HL-60 (cell line): ENCODE results near the gene MAP3K10.

Experiments
- GABPA ChIP-seq: IDR thresholded peaks from 2 replicates; pipeline ENCODE4 v1.6.1; 2012; ENCODE audit warnings: low read depth
- POLR2AphosphoS5 ChIP-seq: IDR thresholded peaks from 2 replicates; pipeline ENCODE4 v1.6.1; 2012; ENCODE audit warnings: low read depth
- SPI1 ChIP-seq: IDR thresholded peaks from 2 replicates; pipeline ENCODE4 v1.6.1; 2012; ENCODE audit warnings: low read depth, mild to moderate bottlenecking, borderline replicate concordance
- TF ChIP-seq, protein P1 (sequence below): IDR thresholded peaks from one replicate; pipeline ENCODE4 v1.5.1; 2011; ENCODE audit warnings: low read length, control low read depth, inconsistent platforms; ENCODE audit not compliant: insufficient read depth
- TF ChIP-seq, protein P2 (sequence below): IDR thresholded peaks from 2 replicates; pipeline ENCODE4 v1.6.1; 2012; ENCODE audit warnings: low read depth; ENCODE audit not compliant: insufficient replicate concordance

DNA sequence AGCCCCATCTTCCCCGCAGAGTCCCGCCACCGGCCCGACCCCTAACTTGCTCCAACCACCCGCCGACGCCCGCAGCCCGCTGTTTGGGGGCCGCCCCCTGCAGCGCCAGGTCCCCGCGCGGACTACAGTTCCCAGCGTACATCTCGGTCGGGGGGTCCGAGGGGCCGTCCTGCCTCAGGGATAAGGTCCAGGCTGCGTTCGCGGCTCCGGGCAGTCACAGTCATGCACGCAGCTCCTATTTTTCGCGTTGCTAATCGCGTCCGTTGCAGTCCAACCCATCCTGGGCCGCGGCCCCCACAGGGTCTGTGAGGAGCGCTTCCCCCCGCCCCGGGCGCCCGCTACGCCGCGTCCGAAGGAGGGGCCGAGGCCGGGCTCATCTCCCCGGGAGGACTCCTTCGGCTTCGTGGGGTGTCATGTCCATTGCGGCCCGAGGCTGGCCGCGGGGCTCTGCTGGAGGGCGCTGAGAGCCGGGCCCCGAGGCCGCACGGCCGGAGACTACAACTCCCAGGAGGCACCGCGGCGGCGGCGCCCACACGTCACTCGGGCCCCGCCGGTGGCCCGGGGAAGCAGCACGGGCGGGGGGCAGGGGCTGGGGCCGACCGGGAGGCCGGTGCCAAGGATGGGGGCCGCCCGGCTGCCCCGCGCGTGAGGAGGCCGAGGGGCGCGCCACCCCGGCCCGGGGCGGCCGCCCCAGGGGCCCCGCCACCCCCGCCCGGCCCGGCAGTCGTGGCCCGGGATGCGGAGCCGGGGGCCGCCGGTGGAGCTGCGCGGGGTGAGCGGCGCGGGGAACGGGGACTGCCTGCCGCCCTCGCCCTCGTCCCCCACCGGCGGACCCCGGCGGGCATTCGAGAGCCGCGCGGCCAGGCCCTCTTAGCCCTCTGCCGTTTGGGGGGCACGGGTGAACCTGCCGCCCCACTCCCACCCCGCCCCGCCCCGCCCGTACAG lies at the start of gene MAP3K10:
- TF ChIP-seq, protein P1, sequence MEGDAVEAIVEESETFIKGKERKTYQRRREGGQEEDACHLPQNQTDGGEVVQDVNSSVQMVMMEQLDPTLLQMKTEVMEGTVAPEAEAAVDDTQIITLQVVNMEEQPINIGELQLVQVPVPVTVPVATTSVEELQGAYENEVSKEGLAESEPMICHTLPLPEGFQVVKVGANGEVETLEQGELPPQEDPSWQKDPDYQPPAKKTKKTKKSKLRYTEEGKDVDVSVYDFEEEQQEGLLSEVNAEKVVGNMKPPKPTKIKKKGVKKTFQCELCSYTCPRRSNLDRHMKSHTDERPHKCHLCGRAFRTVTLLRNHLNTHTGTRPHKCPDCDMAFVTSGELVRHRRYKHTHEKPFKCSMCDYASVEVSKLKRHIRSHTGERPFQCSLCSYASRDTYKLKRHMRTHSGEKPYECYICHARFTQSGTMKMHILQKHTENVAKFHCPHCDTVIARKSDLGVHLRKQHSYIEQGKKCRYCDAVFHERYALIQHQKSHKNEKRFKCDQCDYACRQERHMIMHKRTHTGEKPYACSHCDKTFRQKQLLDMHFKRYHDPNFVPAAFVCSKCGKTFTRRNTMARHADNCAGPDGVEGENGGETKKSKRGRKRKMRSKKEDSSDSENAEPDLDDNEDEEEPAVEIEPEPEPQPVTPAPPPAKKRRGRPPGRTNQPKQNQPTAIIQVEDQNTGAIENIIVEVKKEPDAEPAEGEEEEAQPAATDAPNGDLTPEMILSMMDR = no peak
- TF ChIP-seq POLR2AphosphoS5 (no peak), SPI1 (no peak), GABPA (no peak)
- TF ChIP-seq, protein P2, sequence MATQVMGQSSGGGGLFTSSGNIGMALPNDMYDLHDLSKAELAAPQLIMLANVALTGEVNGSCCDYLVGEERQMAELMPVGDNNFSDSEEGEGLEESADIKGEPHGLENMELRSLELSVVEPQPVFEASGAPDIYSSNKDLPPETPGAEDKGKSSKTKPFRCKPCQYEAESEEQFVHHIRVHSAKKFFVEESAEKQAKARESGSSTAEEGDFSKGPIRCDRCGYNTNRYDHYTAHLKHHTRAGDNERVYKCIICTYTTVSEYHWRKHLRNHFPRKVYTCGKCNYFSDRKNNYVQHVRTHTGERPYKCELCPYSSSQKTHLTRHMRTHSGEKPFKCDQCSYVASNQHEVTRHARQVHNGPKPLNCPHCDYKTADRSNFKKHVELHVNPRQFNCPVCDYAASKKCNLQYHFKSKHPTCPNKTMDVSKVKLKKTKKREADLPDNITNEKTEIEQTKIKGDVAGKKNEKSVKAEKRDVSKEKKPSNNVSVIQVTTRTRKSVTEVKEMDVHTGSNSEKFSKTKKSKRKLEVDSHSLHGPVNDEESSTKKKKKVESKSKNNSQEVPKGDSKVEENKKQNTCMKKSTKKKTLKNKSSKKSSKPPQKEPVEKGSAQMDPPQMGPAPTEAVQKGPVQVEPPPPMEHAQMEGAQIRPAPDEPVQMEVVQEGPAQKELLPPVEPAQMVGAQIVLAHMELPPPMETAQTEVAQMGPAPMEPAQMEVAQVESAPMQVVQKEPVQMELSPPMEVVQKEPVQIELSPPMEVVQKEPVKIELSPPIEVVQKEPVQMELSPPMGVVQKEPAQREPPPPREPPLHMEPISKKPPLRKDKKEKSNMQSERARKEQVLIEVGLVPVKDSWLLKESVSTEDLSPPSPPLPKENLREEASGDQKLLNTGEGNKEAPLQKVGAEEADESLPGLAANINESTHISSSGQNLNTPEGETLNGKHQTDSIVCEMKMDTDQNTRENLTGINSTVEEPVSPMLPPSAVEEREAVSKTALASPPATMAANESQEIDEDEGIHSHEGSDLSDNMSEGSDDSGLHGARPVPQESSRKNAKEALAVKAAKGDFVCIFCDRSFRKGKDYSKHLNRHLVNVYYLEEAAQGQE = no peak
